ENCODE measurements around the gene MUS81. TPM values are rescaled to one million over a fixed set of nuclear protein-coding genes. Genes with fewer than 3 reads are reported as not detected.

The MUS81 gene
- total RNA-seq, 2 donors from 2014 or later, result 51.8 to 62.8 TPM

GRCh38 chr11:65866509-65867283 lies 6.5 kb downstream of the MUS81 start:
- TF ChIP-seq, protein P1, sequence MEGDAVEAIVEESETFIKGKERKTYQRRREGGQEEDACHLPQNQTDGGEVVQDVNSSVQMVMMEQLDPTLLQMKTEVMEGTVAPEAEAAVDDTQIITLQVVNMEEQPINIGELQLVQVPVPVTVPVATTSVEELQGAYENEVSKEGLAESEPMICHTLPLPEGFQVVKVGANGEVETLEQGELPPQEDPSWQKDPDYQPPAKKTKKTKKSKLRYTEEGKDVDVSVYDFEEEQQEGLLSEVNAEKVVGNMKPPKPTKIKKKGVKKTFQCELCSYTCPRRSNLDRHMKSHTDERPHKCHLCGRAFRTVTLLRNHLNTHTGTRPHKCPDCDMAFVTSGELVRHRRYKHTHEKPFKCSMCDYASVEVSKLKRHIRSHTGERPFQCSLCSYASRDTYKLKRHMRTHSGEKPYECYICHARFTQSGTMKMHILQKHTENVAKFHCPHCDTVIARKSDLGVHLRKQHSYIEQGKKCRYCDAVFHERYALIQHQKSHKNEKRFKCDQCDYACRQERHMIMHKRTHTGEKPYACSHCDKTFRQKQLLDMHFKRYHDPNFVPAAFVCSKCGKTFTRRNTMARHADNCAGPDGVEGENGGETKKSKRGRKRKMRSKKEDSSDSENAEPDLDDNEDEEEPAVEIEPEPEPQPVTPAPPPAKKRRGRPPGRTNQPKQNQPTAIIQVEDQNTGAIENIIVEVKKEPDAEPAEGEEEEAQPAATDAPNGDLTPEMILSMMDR (IDR thresholded peaks at IDR 0.05), result no peak
- ATAC-seq (ENCODE audit: insufficient number of reproducible peaks, low FRiP score, low read depth) (no peak), DNase-seq (ENCODE audit: low spot score) (no peak)
- no peaks in the 10 kb centered on the region for H3K27me3 ChIP-seq (replicated peaks; ENCODE audit: insufficient read depth)
- peaks cover 9 to 38% of the 10 kb centered on the region in 2 donors for H3K4me1 ChIP-seq (ENCODE audit: control insufficient read depth in 1 of 2, low read depth in 2 of 2)
- no peaks in the 10 kb centered on the region for H3K9me3 ChIP-seq
- no peak overlapping the region for H3K27ac ChIP-seq
- no peak overlapping the region for H3K4me3 ChIP-seq
- peaks cover 69% of the 10 kb centered on the region for H3K36me3 ChIP-seq

DNA sequence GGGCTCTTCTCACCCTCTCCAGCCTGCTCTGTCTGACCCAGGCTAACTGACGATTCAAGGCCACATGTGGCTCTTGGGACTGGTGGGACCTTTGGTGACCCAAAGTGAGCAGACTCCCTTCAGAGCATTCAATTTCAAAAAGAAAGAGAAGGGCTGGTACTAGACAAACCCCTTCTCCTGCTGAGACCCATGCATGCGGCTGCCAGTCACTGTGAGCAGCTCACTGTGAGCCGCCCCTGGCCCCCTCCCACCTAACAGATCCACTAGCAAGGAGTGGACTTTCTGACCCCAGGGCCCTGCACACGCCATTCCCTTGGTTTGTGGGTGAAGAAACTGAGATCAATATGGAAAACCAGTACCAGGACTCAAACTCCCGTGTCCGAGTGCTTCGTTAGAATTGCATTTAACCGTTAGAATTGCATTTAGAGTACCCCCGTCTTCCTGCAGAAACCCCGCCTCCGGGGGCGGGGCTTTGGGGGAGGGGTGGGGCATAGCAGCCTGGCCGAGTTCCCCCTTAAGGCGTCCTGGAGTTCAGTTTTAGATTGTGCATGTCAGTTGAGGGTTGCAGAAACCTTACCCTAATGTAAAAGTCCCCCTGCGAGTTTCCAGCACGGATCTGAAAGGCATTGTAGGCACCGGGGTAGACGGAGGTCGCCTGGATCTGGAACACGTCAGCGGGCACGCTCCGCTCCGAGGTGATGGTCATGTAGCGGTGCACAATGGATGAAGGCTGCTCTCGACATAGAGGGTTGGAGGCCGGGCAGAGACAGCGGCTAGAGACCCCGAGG lies 7.2 kb downstream of the MUS81 start:
- H3K4me1 ChIP-seq (ENCODE audit: control insufficient read depth in 1 of 2, low read depth in 2 of 2), result peaks cover 5 to 34% of the 10 kb centered on the region in 2 donors
- no peak for DNase-seq (ENCODE audit: low spot score)

GRCh38 chr11:65868076-65868667 lies 7.9 kb downstream of the MUS81 start:
- no peaks in the 10 kb centered on the region for H3K27me3 ChIP-seq (replicated peaks; ENCODE audit: insufficient read depth)
- H3K4me3 ChIP-seq, result no peak overlapping the region
- DNase-seq (ENCODE audit: low spot score), result no peak
- H3K27ac ChIP-seq, result no peak overlapping the region
- peaks cover 5 to 28% of the 10 kb centered on the region in 2 donors for H3K4me1 ChIP-seq (ENCODE audit: control insufficient read depth in 1 of 2, low read depth in 2 of 2)
- TF ChIP-seq, protein P1 (IDR thresholded peaks at IDR 0.05), result no peak
- H3K9me3 ChIP-seq, result no peaks in the 10 kb centered on the region
- H3K36me3 ChIP-seq, result peaks cover 57% of the 10 kb centered on the region
- no peak for ATAC-seq (ENCODE audit: insufficient number of reproducible peaks, low FRiP score, low read depth)

More for the DNA sequence above, 7.2 kb downstream of the MUS81 start:
- Histone ChIP-seq H3K27me3 (replicated peaks; ENCODE audit: insufficient read depth) (no peaks in the 10 kb centered on the region), H3K9me3 (no peaks in the 10 kb centered on the region), H3K4me3 (no peak overlapping the region), H3K27ac (no peak overlapping the region), H3K36me3 (peaks cover 62% of the 10 kb centered on the region)
- no peak for ATAC-seq (ENCODE audit: insufficient number of reproducible peaks, low FRiP score, low read depth)
- TF ChIP-seq, protein P1 (IDR thresholded peaks at IDR 0.05), result no peak

DNA sequence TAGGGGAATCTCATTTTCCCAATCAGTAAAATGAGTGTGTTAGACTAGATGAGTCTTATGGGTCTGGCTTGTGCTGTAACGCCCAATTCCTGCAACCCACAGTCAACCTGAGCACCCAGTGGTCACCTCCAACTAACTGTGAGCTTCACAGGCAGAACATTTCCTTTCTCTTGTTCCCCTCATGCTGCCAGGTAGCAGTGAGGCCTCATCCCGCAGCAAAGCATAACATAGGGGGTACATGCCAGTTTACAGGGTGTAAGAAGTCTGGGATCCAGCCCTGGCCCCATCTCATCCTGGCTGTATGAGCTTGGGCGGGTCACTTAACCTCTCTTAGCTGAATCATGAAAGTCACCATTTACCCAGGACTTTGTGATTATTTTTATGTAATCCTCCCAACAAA lies 8.7 kb downstream of the MUS81 start:
- Histone ChIP-seq H3K27ac (peak overlapping the region in 1 of 2 donors; percentile 47), H3K27me3 (replicated peaks; ENCODE audit: insufficient read depth) (no peaks in the 10 kb centered on the region), H3K4me1 (ENCODE audit: control insufficient read depth in 1 of 2, low read depth in 2 of 2) (peaks cover 5 to 31% of the 10 kb centered on the region in 2 donors), H3K9me3 (no peaks in the 10 kb centered on the region), H3K36me3 (peaks cover 49% of the 10 kb centered on the region), H3K4me3 (no peak overlapping the region)
- TF ChIP-seq, protein P1 (IDR thresholded peaks at IDR 0.05), result no peak
- DNase-seq (ENCODE audit: low spot score), result no peak
- no peak for ATAC-seq (ENCODE audit: insufficient number of reproducible peaks, low FRiP score, low read depth)
